GM18499 (cell line): ENCODE data around the gene MAGI1.
"Not testable (repeated sequence)": the region's sequence is repeated elsewhere in the genome, so short reads cannot be mapped to it uniquely, and the experiment has no call there.

Experiments
- ATAC-seq: cut with Tn5 transposase; IDR thresholded peaks from one replicate; pipeline ENCODE4 v1.9.1; 2021; ENCODE audit warnings: moderate number of reproducible peaks; ENCODE audit not compliant: insufficient read depth, unreplicated experiment

The MAGI1 gene

GRCh38 chr3:65587650-65588439 is 450.9 kb downstream of the MAGI1 start:
- ATAC-seq: no peak

GRCh38 chr3:65584913-65585312 is 453.8 kb downstream of the MAGI1 start:
- ATAC-seq: no peak

GRCh38 chr3:65584002-65584401 is 454.7 kb downstream of the MAGI1 start:
- ATAC-seq: no peak

- no peak for ATAC-seq
Measured at GRCh38 chr3:65583188-65583587, 455.5 kb downstream of the MAGI1 start.

GRCh38 chr3:65582012-65582717 is 456.6 kb downstream of the MAGI1 start:
- ATAC-seq: no peak

GRCh38 chr3:65581313-65581712 is 457.4 kb downstream of the MAGI1 start:
- no peak for ATAC-seq

GRCh38 chr3:65578861-65579260 is 459.9 kb downstream of the MAGI1 start:
- ATAC-seq: no peak

- no peak for ATAC-seq
Measured at GRCh38 chr3:65577843-65578430, 460.8 kb downstream of the MAGI1 start.

GRCh38 chr3:65576966-65577365 is 461.8 kb downstream of the MAGI1 start:
- ATAC-seq: no peak

- no peak for ATAC-seq
Measured at GRCh38 chr3:65576228-65576627, 462.5 kb downstream of the MAGI1 start.

- no peak for ATAC-seq
Measured at GRCh38 chr3:65575376-65575840, 463.3 kb downstream of the MAGI1 start.

GRCh38 chr3:65573548-65574116 is 465.1 kb downstream of the MAGI1 start:
- ATAC-seq: no peak

GRCh38 chr3:65572175-65572777 is 466.4 kb downstream of the MAGI1 start:
- ATAC-seq: no peak

GRCh38 chr3:65569845-65570405 is 468.8 kb downstream of the MAGI1 start:
- ATAC-seq: no peak

- ATAC-seq: no peak
Measured at GRCh38 chr3:65569129-65569528, 469.6 kb downstream of the MAGI1 start.

- no peak for ATAC-seq
Measured at GRCh38 chr3:65568497-65568896, 470.2 kb downstream of the MAGI1 start.

- not testable (repeated sequence) for ATAC-seq
Measured at GRCh38 chr3:65565744-65566143, 473.0 kb downstream of the MAGI1 start.

- no peak for ATAC-seq
Measured at GRCh38 chr3:65564483-65564882, 474.2 kb downstream of the MAGI1 start.

GRCh38 chr3:65563861-65564260 is 474.9 kb downstream of the MAGI1 start:
- ATAC-seq: no peak

GRCh38 chr3:65562447-65562846 is 476.3 kb downstream of the MAGI1 start:
- ATAC-seq: no peak
